ENCODE results near the gene PRR16.

The PRR16 gene

GRCh38 chr5:120464627-120465435 is 731 bp downstream of the PRR16 start:
- DNase-seq = no peak

- no peak for DNase-seq
Measured at GRCh38 chr5:120465436-120465961, 1.4 kb downstream of the PRR16 start.

DNA sequence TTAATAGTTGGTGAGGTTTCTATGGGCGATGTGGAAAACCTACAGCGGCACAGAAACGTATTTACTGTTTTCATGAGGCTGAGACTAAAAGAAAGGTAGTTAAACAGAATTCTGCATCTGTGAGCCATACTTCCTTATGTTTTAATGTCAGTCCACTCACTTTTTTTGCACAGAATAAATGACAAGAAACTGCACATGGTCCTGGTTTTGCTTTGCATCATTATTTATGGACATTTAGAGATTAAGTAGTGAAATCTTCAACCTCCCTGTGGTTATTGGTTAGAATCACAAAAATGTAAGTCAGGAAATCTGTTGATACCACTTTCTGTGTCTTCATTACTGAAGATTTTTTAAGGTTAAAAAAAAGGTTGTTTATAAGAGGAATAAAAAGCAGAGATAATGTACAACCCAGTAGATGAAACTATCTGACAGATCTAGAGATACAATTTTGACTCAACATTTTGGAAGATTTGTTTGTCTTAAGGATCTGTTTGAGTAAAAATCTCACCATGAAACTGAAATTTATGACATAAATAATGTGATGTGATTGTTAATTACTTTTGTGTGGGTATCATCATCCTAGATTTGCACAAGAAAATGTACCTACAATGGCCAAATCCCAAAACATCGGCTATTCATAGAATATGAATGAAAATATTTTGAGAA is 2.4 kb downstream of the PRR16 start:
- DNase-seq = no peak

DNA sequence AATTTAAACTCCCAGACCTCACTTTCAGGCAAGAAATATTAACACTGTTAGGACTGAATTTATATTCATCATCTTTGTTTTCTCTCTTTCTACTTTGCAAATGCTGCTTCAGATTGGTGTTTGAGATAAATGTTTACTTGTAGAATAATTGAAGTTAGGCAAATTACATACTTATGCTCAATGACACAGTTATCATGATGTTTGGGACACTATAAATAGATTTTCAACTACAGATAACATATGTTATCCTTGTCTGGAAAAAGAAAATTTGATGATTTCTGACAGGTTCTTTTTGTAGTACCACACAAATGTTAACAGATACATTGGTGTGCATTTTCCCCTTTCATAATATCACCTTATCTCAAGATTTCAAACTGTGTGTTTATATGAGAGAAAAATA is 7.9 kb downstream of the PRR16 start:
- DNase-seq = no peak

- DNase-seq = no peak
Measured at GRCh38 chr5:120472911-120473310, 8.8 kb downstream of the PRR16 start.

GRCh38 chr5:120473332-120473731 is 9.2 kb downstream of the PRR16 start:
- no peak for DNase-seq

- DNase-seq = no peak
Measured at GRCh38 chr5:120476063-120476462, 12.0 kb downstream of the PRR16 start.

GRCh38 chr5:120479066-120479465 is 15.0 kb downstream of the PRR16 start:
- DNase-seq = no peak

DNA sequence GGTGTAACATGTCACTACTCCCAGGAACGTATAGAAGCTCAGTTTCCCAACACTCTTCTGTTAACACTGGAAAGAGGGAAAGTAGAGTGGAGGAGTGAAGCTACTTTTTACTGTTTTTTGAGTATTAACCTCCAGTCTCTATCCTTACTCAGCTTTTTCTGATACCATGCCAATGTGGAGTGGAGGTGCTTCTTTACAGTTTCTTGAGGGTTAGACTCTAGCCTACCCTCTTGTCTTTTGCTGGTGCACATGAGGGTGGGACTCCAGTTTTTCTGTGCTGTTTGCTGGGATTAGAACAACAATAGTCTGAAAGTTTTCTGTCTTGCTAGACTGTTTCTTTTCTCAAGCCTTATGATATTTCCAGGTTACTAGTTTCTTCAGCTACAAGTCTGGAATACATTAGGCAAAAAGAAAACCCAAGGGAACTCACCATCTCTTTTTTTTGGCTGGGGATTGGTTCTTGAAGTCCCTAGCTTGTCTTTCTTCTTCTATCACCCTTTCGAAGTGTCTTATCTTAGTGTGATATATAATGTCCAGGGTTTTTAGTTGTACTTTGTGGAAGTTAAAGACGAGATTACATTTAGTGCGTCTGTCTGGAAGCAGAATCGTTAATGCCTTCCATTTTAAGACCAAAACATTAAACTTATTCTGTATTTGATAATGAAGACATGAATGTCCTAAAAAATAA is 35.9 kb downstream of the PRR16 start:
- DNase-seq = no peak

DNA sequence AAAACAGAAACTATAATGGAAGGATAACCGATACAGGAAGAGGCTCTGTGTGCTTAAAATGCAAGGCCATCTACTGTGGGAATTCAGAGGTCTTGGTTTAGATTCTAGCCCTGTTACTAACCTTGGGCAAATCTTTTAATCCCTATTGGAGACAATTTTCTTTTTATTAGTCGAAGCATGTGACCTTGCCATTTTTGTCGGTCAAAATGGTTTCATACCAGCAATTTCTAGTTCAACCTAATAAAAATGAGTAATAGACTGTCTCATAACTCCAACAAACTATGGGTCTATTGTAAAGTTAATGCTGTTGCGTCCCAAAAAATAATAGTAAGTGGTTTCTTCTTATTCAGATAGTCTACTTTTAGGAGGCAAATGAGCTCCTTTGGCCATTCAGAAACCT is 38.4 kb downstream of the PRR16 start:
- no peak for DNase-seq

DNA sequence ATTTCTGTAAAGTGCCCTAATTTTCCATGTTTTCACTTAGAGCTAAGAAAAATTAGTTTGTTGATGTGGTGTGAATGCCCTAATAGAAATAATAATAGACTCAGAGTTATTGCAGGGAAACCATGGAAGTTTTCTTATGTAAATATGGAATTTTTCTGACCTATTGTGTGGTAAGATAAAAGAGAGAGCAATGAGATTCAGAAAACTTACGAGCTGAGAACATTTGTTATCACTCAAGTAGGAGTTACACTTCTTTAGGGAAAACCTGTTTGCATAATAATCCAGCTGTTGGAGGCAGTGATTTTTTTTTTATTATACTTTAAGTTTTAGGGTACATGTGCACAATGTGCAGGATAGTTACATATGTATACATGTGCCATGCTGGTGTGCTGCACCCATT is 39.2 kb downstream of the PRR16 start:
- no peak for DNase-seq

GRCh38 chr5:120504057-120504456 is 40.0 kb downstream of the PRR16 start:
- no peak for DNase-seq

DNA sequence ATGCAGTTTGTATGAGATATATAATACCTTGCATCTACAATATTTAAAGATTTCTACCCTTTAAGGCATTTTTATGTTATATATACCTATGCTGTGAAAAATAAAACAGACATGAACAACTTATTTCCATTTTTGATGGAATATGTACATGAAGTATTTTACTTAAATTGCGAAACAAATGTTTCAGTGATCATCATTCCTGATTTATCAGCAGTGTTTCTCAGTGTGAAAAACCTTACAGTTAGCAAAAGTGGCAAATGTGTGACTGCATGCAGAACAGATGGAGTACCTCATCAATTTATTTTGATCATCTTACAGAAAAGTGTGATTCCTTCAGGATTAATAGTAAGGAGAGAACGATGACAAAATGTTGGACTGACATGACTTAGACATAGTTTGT is 43.1 kb downstream of the PRR16 start:
- DNase-seq = no peak

GRCh38 chr5:120507800-120508463 is 43.8 kb downstream of the PRR16 start:
- DNase-seq = no peak

- DNase-seq = no peak
Measured at GRCh38 chr5:120509053-120509452, 45.0 kb downstream of the PRR16 start.

- DNase-seq = no peak
Measured at GRCh38 chr5:120510098-120510637, 46.1 kb downstream of the PRR16 start.

DNA sequence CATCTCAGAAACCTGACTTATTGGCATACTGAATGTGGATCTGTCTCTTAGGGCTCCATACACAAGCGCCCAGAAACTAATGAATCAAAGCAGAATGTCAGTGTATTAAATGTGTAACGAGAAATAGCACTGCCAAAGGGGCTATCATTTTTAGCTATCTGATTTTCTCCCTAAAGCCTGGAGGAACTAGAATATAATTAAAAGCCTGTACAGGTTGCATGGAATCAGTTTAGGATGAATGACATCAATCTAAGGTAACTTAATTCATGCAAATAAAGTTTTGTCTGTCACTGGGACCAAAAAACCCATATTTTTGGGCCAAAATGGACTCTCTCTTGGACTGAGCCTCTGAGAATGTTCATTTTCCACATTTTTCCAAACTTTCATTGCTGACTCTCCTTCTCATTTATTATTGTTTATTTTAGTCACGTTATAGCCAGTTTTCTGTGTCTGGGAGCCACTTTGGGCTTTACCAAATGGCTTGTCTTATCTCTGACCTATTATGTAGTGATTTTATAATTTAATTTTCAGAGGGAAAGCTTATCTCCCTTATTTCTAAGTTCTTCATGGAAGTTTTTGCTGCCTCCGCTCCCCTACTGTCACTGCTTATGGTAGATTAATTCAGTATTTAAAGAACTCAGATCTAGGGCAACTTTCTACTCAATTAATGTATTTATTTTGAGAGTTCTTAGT is 47.0 kb downstream of the PRR16 start:
- DNase-seq = no peak

- no peak for DNase-seq
Measured at GRCh38 chr5:120512068-120512467, 48.0 kb downstream of the PRR16 start.

DNA sequence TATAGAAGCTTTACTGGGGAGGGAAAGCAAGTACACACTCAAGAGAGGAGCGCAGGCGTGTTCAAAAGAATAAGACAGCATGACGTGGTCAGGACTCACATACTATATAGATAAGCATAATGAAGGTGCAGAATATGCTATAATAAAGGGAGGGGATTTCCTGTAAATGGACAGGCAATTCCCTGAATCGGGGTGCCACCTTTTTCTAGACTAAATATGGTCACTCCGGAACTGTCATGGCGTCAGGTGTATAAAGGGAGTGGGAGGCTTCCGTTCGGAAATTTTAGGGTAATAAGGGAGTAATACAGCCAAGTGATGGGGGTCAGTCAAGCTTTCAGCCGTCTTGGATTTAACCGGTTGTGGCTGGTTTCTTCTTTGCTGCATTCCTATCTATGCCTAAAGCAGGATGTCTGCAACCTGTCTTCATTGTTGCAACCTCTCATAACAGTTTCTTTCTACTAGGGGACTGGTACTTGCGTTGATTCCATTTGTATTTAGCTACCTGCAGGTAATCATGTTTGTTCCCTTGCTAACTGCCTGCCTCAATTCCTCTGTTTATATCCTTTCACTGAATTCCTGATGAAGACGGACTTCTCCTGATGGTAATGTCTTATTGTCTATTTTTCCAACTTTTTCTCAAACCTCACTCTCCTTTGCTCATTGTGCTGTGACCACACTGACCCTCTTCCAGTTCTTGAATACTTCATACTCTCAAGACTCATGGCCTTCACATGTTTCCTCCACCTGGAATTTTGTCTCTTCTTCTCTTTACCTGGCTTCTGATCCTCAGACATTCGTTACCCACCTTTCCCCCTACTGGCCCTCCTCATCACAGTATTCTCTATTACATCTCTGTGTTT is 48.9 kb downstream of the PRR16 start:
- DNase-seq = no peak

DNA sequence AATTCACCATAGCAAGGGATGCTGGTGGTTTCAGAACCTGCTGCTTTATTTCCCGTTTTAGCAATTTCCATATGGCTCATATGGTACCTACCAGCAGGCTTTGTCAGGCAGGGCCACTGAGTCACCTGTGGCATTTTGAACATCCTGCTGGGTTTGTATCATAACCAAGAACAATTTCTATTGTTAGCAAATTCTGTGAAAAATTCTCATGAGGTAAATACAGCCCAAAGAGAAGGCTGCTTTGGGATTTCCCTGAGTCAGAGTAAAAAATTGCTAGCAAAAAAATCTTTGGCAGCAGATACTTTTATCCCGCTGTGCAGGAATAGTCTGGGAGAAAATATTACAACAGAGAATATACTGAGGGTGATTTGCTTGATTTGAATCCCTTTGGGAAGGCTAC is 52.7 kb downstream of the PRR16 start:
- DNase-seq = no peak

- DNase-seq = no peak
Measured at GRCh38 chr5:120517607-120518252, 53.6 kb downstream of the PRR16 start.
